Fibroblast of the aortic adventitia (primary cell): ENCODE measurements around the gene SUSD6. TPM values are rescaled to one million over a fixed set of nuclear protein-coding genes. Genes with fewer than 3 reads are reported as not detected.
"Not testable (repeated sequence)": the region's sequence is repeated elsewhere in the genome, so short reads cannot be mapped to it uniquely, and the experiment has no call there.

Experiments
- DNase-seq: peaks from one replicate; pipeline ENCODE4 v3.0.0-alpha.2; 2010; ENCODE audit warnings: low read depth
- H3K4me3 ChIP-seq: 2 replicates; pipeline ENCODE4 v1.5.1; 2011; ENCODE audit warnings: low read depth, mild to moderate bottlenecking, control low read depth, low read length, moderate library complexity
- total RNA-seq: library from RNA; depleted of rRNA; stranded (reverse); fragments of >200 nt; gene quantifications from 2 replicates; pipeline ENCODE4 v1.2.3, GENCODE V29; 2012; ENCODE audit warnings: low replicate concordance
- TF ChIP-seq, protein P1 (sequence below): IDR thresholded peaks from 2 replicates; pipeline ENCODE4 v1.5.1; 2011; ENCODE audit warnings: mild to moderate bottlenecking, low read length, control low read depth, inconsistent platforms; ENCODE audit not compliant: insufficient read depth

The SUSD6 gene
- total RNA-seq, 1 donor: 8.0 TPM

DNA sequence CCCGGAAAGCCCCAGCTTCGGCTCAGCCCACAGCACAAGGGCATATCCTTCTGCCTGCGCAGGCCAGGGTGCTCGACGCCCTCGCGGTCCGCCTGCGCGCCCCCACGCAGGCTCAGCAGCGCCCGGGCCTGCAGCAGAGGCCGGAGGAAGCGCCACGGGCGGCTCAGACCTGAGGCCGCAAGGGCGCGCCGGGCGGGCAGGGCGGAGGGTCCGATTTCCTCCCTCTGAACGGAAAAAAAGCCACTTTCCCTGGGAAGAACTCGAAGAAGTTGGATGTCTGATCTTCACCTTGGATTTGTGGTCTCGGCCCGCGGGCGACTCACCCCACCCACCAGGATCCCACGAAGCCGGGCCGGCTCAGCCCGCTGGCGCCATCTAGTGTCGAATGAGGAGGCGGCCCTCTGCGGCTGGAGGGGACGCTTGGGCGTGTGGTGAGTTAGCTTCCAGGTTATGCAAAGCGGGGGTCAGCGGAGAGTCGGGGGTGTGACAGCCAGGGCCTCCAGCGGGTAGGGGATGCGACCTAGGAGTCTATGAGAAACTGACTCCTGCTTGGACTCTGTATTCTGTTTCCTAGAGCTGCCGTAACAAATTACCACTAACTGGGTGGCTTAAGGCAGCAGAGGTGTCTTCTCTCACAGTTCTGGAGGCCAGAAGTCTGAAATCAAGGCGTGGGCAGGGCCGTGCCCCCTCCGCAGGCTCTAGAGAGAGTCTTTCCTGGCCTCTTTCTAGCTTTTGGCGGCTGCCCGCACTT, 115.5 kb downstream of the SUSD6 start:
- peak; percentile 75 for DNase-seq
- TF ChIP-seq, protein P1, sequence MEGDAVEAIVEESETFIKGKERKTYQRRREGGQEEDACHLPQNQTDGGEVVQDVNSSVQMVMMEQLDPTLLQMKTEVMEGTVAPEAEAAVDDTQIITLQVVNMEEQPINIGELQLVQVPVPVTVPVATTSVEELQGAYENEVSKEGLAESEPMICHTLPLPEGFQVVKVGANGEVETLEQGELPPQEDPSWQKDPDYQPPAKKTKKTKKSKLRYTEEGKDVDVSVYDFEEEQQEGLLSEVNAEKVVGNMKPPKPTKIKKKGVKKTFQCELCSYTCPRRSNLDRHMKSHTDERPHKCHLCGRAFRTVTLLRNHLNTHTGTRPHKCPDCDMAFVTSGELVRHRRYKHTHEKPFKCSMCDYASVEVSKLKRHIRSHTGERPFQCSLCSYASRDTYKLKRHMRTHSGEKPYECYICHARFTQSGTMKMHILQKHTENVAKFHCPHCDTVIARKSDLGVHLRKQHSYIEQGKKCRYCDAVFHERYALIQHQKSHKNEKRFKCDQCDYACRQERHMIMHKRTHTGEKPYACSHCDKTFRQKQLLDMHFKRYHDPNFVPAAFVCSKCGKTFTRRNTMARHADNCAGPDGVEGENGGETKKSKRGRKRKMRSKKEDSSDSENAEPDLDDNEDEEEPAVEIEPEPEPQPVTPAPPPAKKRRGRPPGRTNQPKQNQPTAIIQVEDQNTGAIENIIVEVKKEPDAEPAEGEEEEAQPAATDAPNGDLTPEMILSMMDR: peak; percentile 98
- peak overlapping the region; percentile 58 for H3K4me3 ChIP-seq

DNA sequence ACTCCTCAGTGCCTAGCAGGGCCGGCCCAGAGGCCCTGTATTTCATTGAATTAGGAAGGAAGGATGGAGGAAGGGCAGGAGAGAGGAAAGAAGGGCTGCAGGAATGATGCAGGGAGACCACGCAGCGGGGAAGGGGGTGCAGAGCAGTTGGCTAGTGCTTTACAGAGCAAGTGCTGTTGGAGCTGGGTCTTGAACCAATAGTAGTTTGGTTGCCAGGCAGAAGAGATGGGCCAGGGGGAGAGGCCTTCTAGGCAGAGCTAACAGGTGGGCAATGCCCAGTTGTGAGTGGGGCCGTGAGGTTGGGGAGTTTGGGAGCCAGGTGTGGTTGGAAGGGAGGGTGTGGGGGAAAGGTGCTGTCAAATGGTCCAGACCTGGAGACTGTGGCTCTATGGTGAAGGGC, 116.5 kb downstream of the SUSD6 start:
- DNase-seq: no peak
- TF ChIP-seq, protein P1: no peak
- H3K4me3 ChIP-seq: no peak overlapping the region

DNA sequence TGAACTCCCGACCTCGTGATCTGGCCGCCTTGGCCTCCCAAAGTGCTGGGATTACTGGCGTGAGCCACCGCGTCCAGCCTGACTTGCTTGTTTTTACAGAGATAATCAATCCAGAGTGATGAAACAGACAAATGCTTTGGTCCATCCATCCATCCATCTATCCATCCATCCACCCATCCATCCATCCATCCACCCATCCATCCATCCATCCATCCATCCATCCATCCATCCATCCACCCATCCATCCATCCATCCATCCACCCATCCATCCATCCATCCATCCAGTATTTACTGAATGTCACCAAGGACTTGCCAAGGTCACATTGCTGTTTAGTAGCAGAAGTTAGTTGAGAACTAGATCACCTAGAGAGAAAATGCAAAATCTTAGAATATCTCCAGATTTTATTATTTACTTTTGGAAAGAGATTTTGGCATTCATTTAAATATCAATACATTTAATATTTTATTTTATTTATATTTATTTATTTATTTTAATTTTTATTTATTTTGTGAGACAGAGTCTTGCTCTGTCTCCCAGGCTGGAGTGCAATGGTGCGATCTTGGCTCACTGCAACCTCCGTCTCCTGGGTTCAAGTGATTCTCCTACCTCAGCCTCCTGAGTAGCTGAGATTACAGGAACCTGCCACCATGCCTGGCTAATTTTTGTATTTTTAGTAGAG, 120.7 kb downstream of the SUSD6 start:
- not testable (repeated sequence) for H3K4me3 ChIP-seq, DNase-seq

DNA sequence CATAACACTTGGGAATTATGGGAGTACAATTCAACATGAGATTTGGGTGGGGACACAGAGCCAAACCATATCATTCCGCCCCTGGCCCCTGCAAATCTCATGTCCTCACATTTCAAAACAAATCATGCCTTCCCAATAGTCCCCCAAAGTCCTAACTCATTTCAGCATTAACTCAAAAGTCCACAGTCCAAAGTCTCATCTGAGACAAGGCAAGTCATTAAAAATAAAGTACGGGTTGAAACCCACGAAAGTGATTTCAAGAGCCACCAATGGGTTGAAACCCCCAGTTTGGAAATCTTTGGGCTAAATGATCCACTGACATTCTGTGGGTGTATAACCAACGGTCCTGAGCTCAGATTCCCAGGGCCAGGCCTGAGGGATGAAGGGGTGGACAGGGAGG, 125.0 kb downstream of the SUSD6 start:
- not testable (repeated sequence) for H3K4me3 ChIP-seq, DNase-seq

DNA sequence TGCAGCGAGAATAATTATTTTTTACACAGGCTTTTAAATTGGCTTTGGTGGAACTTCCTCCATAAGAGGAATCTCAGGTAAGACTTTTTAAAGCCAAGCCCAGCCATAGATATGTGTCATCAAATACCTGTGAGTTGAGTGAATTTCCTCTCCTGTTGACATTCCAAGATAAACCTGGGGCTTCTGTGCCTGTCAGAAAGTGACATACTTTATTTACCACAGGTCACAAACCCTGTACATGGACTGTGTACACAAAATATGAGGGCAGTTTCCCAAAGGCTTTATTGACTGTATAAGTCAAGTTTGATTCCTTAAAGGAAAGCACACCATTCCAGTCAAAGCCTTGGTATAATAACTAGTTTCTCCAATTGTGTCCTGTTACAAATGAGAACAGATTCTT, 129.7 kb downstream of the SUSD6 start:
- TF ChIP-seq, protein P1: no peak
- DNase-seq: no peak

DNA sequence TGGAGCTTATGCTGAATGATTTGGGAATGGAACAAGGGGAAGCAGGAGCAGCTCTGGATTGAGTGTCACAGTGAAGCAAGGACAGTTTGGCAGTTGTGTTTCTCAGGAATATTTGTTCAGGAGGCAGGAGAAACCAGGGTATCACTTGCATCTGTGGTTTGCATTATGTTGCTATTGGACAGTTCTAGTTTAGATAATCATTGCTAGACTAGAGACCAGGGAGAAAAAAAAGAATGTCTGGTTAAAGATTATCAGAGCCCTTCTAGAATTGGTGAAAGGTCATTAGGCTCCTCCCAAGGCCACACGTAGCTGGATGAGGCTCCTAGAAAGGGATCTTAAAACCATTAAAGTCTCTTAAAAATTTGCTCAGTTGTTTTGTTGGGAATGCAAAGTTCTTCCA, 138.6 kb downstream of the SUSD6 start:
- TF ChIP-seq, protein P1: no peak
- no peak overlapping the region for H3K4me3 ChIP-seq
- DNase-seq: no peak

More for the DNA sequence above, 129.7 kb downstream of the SUSD6 start:
- no peak overlapping the region for H3K4me3 ChIP-seq

DNA sequence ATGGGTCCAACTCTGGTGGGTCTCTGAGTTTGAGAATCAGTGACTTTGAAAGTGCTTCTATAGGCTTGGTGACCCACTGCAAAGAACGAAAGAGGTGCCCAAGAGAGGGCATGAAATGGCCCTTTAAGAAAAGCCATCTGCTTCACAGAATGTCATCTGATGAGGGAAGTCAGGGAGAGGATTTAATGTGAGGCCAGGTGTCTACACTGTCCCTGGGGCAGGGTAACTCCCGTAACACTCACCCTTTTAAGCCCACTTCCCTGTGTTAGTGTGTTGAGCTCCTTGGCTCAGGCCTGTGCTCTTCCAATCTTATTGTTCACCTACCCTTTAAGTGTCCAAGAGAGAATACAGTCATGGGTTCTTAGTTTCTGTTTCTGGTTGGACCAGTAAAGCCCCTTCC, 139.1 kb downstream of the SUSD6 start:
- no peak for DNase-seq
- TF ChIP-seq, protein P1: no peak
- no peak overlapping the region for H3K4me3 ChIP-seq

DNA sequence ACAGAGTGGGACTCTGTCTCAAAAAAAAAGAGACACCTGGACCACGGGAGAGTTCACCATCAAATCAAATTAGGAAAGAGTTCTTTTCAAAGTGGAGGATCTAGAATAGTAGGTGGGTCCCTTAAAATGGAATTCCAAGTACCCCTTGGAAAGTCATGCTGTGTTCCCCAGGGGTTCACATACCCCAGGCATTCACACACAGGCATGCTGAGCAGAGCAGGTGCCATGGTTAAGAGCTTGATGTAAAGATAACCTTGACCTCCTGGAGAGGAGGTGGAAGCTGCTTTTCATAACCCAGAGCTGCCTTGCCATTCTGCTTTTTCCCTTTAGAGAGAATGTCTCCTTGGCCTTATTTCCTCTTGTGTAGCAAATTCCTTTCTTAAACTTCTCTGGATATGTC, 141.4 kb downstream of the SUSD6 start:
- no peak for DNase-seq
- TF ChIP-seq, protein P1: no peak
- H3K4me3 ChIP-seq: no peak overlapping the region
